ENCODE results near the gene PHF2.
"Not testable (repeated sequence)": the region's sequence is repeated elsewhere in the genome, so short reads cannot be mapped to it uniquely, and the experiment has no call there.

Gene PHF2

GRCh38 chr9:93655621-93656425 is 79.4 kb downstream of the PHF2 start:
- no peak for DNase-seq

- DNase-seq, result no peak
Measured at GRCh38 chr9:93656426-93657239, 80.2 kb downstream of the PHF2 start.

- no peak for DNase-seq
Measured at GRCh38 chr9:93657331-93658111, 81.1 kb downstream of the PHF2 start.

- no peak for DNase-seq
Measured at GRCh38 chr9:93658184-93658925, 82.0 kb downstream of the PHF2 start.

- DNase-seq, result no peak
Measured at GRCh38 chr9:93659044-93659836, 82.9 kb downstream of the PHF2 start.

GRCh38 chr9:93659837-93660177 is 83.4 kb downstream of the PHF2 start:
- DNase-seq, result no peak

GRCh38 chr9:93660352-93661046 is 84.1 kb downstream of the PHF2 start:
- DNase-seq, result no peak

GRCh38 chr9:93661591-93661990 is 85.2 kb downstream of the PHF2 start:
- DNase-seq, result no peak

- DNase-seq, result no peak
Measured at GRCh38 chr9:93662016-93662638, 85.7 kb downstream of the PHF2 start.

GRCh38 chr9:93662952-93663572 is 86.7 kb downstream of the PHF2 start:
- DNase-seq, result no peak

GRCh38 chr9:93663877-93664548 is 87.6 kb downstream of the PHF2 start:
- no peak for DNase-seq

GRCh38 chr9:93664549-93665120 is 88.3 kb downstream of the PHF2 start:
- DNase-seq, result no peak

GRCh38 chr9:93665128-93665636 is 88.8 kb downstream of the PHF2 start:
- DNase-seq, result no peak

- no peak for DNase-seq
Measured at GRCh38 chr9:93665637-93666438, 89.5 kb downstream of the PHF2 start.

GRCh38 chr9:93666439-93666784 is 90.0 kb downstream of the PHF2 start:
- not testable (repeated sequence) for DNase-seq

- DNase-seq, result no peak
Measured at GRCh38 chr9:93667006-93667405, 90.6 kb downstream of the PHF2 start.

- DNase-seq, result no peak
Measured at GRCh38 chr9:93667627-93668026, 91.2 kb downstream of the PHF2 start.

GRCh38 chr9:93668261-93668871 is 92.0 kb downstream of the PHF2 start:
- DNase-seq, result no peak
